HepG2 (cell line): ENCODE measurements around the gene DLX1. TPM values are rescaled to one million over a fixed set of nuclear protein-coding genes. Genes with fewer than 3 reads are reported as not detected.

ENCODE experiments used
- ERF ChIP-seq: IDR thresholded peaks from 2 replicates; pipeline ENCODE4 v1.6.1; 2018; ENCODE audit warnings: missing biosample characterization, missing genetic modification reagents
- MED8 ChIP-seq: sonication (generic); formaldehyde crosslinking; IDR thresholded peaks from 2 replicates; pipeline ENCODE4 v1.8.1; 2023; ENCODE audit warnings: mild to moderate bottlenecking, missing genetic modification reagents; ENCODE audit not compliant: insufficient replicate concordance
- MXI1 ChIP-seq: IDR thresholded peaks from 3 replicates; pipeline ENCODE4 v1.6.1; 2012; ENCODE audit warnings: low read depth, low read length, inconsistent platforms, borderline replicate concordance
- NR2F6 ChIP-seq, 2 experiments: IDR thresholded peaks; 2 replicates each; pipeline ENCODE4 v1.6.1; 2016; ENCODE audit warnings: antibody characterized with exemption in 1 of 2, mild to moderate bottlenecking in 1 of 2
- ONECUT2 ChIP-seq: sonication (generic); formaldehyde crosslinking; IDR thresholded peaks from 2 replicates; pipeline ENCODE4 v1.4.0; 2020; ENCODE audit warnings: missing genetic modification reagents
- PCBP2 ChIP-seq: fragments of 200-400 bp; formaldehyde crosslinking; optimal IDR thresholded peaks from 2 replicates; pipeline ENCODE3; 2018; ENCODE audit warnings: low read length, low read depth; ENCODE audit not compliant: poor library complexity, severe bottlenecking
- SETDB1 ChIP-seq: sonication (generic); formaldehyde crosslinking; IDR thresholded peaks from 2 replicates; pipeline ENCODE4 v1.5.1; 2020; ENCODE audit warnings: missing genetic modification reagents, mild to moderate bottlenecking, borderline replicate concordance
- SSRP1 ChIP-seq: IDR thresholded peaks from 2 replicates; pipeline ENCODE4 v1.6.1; 2016; ENCODE audit warnings: control low read depth
- THRA ChIP-seq: sonication (generic); formaldehyde crosslinking; IDR thresholded peaks from 2 replicates; pipeline ENCODE4 v1.4.0; 2020; ENCODE audit warnings: missing genetic modification reagents, borderline replicate concordance
- TIGD3 ChIP-seq: sonication (generic); formaldehyde crosslinking; IDR thresholded peaks from 2 replicates; pipeline ENCODE4 v1.5.1; 2020; ENCODE audit warnings: mild to moderate bottlenecking, missing genetic modification reagents, borderline replicate concordance
- ZFX ChIP-seq: sonication (generic); formaldehyde crosslinking; IDR thresholded peaks from 2 replicates; pipeline ENCODE4 v1.4.0; 2020; ENCODE audit warnings: mild to moderate bottlenecking, low read depth, missing genetic modification reagents, moderate library complexity
- ZNF253 ChIP-seq: sonication (generic); formaldehyde crosslinking; IDR thresholded peaks from 2 replicates; pipeline ENCODE4 v1.8.0; 2022; ENCODE audit warnings: mild to moderate bottlenecking, missing genetic modification reagents, borderline replicate concordance
- ZNF33A ChIP-seq: sonication (generic); formaldehyde crosslinking; IDR thresholded peaks from 2 replicates; pipeline ENCODE4 v1.5.1; 2020; ENCODE audit warnings: missing genetic modification reagents, mild to moderate bottlenecking, moderate library complexity, borderline replicate concordance
- ZNF547 ChIP-seq: sonication (generic); formaldehyde crosslinking; IDR thresholded peaks from 2 replicates; pipeline ENCODE4 v1.5.1; 2020; ENCODE audit warnings: mild to moderate bottlenecking, missing genetic modification reagents
- ZNF678 ChIP-seq: sonication (generic); formaldehyde crosslinking; IDR thresholded peaks from 2 replicates; pipeline ENCODE4 v1.4.0; 2020; ENCODE audit warnings: mild to moderate bottlenecking, missing genetic modification reagents
- ZNF710 ChIP-seq: sonication (generic); formaldehyde crosslinking; IDR thresholded peaks from 2 replicates; pipeline ENCODE4 v1.5.0; 2020; ENCODE audit warnings: mild to moderate bottlenecking, missing genetic modification reagents, borderline replicate concordance
- ZNF740 ChIP-seq: sonication (generic); formaldehyde crosslinking; IDR thresholded peaks from 2 replicates; pipeline ENCODE4 v1.4.0; 2020; ENCODE audit warnings: missing genetic modification reagents
- polyA plus RNA-seq, 8 experiments: library from polyadenylated mRNA; depleted of rRNA in 3 of 8; stranded (reverse) in 7 of 8; unstranded in 1 of 8; fragments of >200 nt; fragmentation: Illumina TruSeq in 4 of 8; extraction: Trizol in 4 of 8; gene quantifications; 2 replicates each; pipeline versions ENCODE4 v1.2.1 to v1.2.3, GENCODE V29; 2011 to 2016; ENCODE audit warnings: low read depth in 4 of 8, missing spikeins in 1 of 8, mixed read lengths in 1 of 8; ENCODE audit not compliant: insufficient read depth in 1 of 8
- total RNA-seq, 5 experiments: library from RNA; depleted of rRNA; stranded (reverse); fragments of >200 nt; fragmentation: Illumina TruSeq; extraction: Trizol; gene quantifications; 2 replicates each; pipeline ENCODE4 v1.2.3, GENCODE V29; 2016; ENCODE audit warnings: low read depth in 1 of 5
- TF ChIP-seq, protein P1 (sequence below): sonication (generic); formaldehyde crosslinking; IDR thresholded peaks from 2 replicates; pipeline ENCODE4 v1.4.0; 2020; ENCODE audit warnings: missing genetic modification reagents
- TF ChIP-seq, protein P2 (sequence below): sonication (generic); formaldehyde crosslinking; IDR thresholded peaks from 2 replicates; pipeline ENCODE4 v1.9.0; 2022; ENCODE audit warnings: missing genetic modification reagents, mild to moderate bottlenecking, borderline replicate concordance

DLX1 gene
- total and polyA plus RNA-seq, 2 of the 13 experiments (the other 11 are each of a cell fraction or from before 2014, with no cell fraction given) = 0.18 to 0.86 TPM

GRCh38 chr2:172086241-172087206, 1.2 kb downstream of the DLX1 start (continued):
- TF ChIP-seq, protein P1, sequence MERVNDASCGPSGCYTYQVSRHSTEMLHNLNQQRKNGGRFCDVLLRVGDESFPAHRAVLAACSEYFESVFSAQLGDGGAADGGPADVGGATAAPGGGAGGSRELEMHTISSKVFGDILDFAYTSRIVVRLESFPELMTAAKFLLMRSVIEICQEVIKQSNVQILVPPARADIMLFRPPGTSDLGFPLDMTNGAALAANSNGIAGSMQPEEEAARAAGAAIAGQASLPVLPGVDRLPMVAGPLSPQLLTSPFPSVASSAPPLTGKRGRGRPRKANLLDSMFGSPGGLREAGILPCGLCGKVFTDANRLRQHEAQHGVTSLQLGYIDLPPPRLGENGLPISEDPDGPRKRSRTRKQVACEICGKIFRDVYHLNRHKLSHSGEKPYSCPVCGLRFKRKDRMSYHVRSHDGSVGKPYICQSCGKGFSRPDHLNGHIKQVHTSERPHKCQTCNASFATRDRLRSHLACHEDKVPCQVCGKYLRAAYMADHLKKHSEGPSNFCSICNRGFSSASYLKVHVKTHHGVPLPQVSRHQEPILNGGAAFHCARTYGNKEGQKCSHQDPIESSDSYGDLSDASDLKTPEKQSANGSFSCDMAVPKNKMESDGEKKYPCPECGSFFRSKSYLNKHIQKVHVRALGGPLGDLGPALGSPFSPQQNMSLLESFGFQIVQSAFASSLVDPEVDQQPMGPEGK (CRISPR knock-in tag) = no peak
- TF ChIP-seq ZNF678 (CRISPR knock-in tag) (no peak), MED8 (CRISPR knock-in tag) (no peak), NR2F6 (IDR thresholded peaks at IDR 0.05) (no peak), NR2F6 (CRISPR knock-in tag; IDR thresholded peaks at IDR 0.05) (no peak), PCBP2 (no peak), TIGD3 (CRISPR knock-in tag) (no peak), SSRP1 (CRISPR knock-in tag) (no peak), ZNF710 (peak; percentile 46; the same call in 1 of the 2 replicates), SETDB1 (CRISPR knock-in tag) (no peak), ZNF740 (no peak), ONECUT2 (no peak), ZNF547 (CRISPR knock-in tag) (no peak), MXI1 (no peak), ZNF33A (CRISPR knock-in tag) (no peak), THRA (CRISPR knock-in tag) (no peak), ZFX (CRISPR knock-in tag) (peak; percentile 22; the same call in 1 of the 2 replicates), ERF (0 out of 2 replicates have a peak, but pooled peaks have one; percentile 47), ZNF253 (CRISPR knock-in tag) (no peak)
- TF ChIP-seq, protein P2, sequence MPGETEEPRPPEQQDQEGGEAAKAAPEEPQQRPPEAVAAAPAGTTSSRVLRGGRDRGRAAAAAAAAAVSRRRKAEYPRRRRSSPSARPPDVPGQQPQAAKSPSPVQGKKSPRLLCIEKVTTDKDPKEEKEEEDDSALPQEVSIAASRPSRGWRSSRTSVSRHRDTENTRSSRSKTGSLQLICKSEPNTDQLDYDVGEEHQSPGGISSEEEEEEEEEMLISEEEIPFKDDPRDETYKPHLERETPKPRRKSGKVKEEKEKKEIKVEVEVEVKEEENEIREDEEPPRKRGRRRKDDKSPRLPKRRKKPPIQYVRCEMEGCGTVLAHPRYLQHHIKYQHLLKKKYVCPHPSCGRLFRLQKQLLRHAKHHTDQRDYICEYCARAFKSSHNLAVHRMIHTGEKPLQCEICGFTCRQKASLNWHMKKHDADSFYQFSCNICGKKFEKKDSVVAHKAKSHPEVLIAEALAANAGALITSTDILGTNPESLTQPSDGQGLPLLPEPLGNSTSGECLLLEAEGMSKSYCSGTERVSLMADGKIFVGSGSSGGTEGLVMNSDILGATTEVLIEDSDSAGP = no peak
